Measurements from ENCODE around the gene HS3ST5. TPM values are rescaled to one million over a fixed set of nuclear protein-coding genes. Genes with fewer than 3 reads are reported as not detected.

Gene HS3ST5
- total and polyA plus RNA-seq, 7 experiments from 2014 or later, result not detected

DNA sequence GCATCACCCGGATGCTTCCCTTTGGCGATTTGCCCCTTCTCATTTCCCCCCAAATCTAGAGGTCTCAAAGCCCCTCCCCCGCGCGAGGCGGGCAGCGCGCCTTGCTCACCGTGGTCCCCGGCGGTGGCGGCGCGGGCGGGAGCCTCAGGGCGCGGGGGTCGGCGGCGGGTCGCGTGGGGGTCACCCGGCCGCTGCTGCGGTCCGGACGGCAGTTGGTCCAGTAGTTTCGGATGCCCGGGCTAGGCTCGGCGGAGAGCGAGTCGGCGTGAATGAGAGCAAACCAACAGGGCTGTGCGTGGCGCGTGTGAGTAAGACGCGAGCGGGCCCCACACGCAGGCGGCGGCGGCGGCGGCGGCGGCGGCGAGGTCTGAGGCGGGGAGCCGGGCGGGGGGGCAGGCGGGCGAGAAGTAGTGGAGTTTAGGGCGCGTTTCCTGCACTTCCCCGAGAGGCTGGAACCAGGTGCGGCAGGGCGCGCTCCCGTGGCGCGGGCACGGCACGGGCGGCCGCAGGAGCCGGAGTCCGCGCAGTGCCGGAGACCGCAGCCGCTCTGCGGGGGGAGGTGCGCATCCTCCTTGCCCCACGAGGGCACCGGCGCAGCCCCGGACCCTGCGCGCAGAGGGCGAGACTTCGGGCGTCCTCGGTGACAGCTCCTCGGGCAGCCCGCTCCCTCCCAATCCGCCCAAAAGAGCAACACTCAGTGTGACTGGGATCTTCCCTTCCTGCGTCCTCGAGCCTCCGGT, 567 bp downstream of the HS3ST5 start:
- intact Hi-C loops (cut with micrococcal nuclease), result no loop called here
- no peak for ATAC-seq
- H3K27me3 Mint-ChIP-seq, result peaks cover 30 to 53% (median 37%) of the 10 kb centered on the region in 5 donors
- peak overlapping the region in 3 of 10 donors; percentile 13 to 21 (median 19) for H3K4me3 Mint-ChIP-seq
- peaks cover 0 to 9% (median 5%) of the 10 kb centered on the region in 7 donors for H3K4me1 Mint-ChIP-seq
- ChIA-PET CTCF (no interaction called here), POLR2A (no interaction called here)
- no peak overlapping the region for H3K27ac Mint-ChIP-seq
- Histone ChIP-seq H3K27ac (ENCODE audit: low read depth, low read length) (no peak overlapping the region), H3K27me3 (ENCODE audit: control insufficient read depth in 2 of 2, insufficient read depth in 2 of 2, low read length in 2 of 2) (no peaks in the 10 kb centered on the region), H3K4me1 (ENCODE audit: control insufficient read depth in 2 of 2, insufficient read depth in 2 of 2, low read length in 2 of 2) (no peaks in the 10 kb centered on the region), H3K36me3 (ENCODE audit: control insufficient read depth in 2 of 3, insufficient read depth in 3 of 3, low read length in 3 of 3) (no peaks in the 10 kb centered on the region), H3K4me3 (ENCODE audit: low read length) (no peak overlapping the region), H3K9me3 (ENCODE audit: control insufficient read depth in 2 of 3, low read length in 3 of 3) (no peaks in the 10 kb centered on the region)
- H3K36me3 Mint-ChIP-seq, result no peaks in the 10 kb centered on the region
- H3K9me3 Mint-ChIP-seq, result peaks cover 0 to 3% (median 0%) of the 10 kb centered on the region in 11 donors
- no peak for DNase-seq

DNA sequence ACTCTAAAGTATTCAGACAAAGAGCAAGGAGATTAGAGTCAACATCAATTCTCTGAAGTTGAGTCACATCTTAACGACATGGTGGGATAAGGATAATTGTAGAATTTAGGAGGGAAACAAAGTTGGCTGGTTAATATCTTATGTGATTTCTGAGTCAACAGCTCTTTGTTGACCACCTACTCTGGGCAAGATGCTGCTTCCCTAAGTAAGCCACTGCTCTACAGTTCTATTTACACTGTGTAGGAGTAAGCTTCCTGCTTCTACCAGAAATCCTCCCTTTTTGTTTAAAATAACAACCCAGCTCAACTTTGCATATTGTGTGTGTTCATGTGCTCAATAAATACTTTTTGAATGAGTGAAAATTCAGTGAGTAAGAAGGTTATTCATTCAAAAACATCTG, 3.1 kb downstream of the HS3ST5 start:
- DNase-seq (no peak), ATAC-seq (no peak)
- H3K4me3 Mint-ChIP-seq, result no peak overlapping the region
- Histone ChIP-seq H3K4me1 (ENCODE audit: control insufficient read depth in 2 of 2, insufficient read depth in 2 of 2, low read length in 2 of 2) (no peaks in the 10 kb centered on the region), H3K4me3 (ENCODE audit: low read length) (no peak overlapping the region), H3K36me3 (ENCODE audit: control insufficient read depth in 2 of 3, insufficient read depth in 3 of 3, low read length in 3 of 3) (no peaks in the 10 kb centered on the region), H3K27me3 (ENCODE audit: control insufficient read depth in 2 of 2, insufficient read depth in 2 of 2, low read length in 2 of 2) (no peaks in the 10 kb centered on the region), H3K27ac (ENCODE audit: low read depth, low read length) (no peak overlapping the region), H3K9me3 (ENCODE audit: control insufficient read depth in 2 of 3, low read length in 3 of 3) (no peaks in the 10 kb centered on the region)
- H3K27me3 Mint-ChIP-seq, result peaks cover 30 to 47% (median 32%) of the 10 kb centered on the region in 5 donors
- H3K36me3 Mint-ChIP-seq, result no peaks in the 10 kb centered on the region
- H3K9me3 Mint-ChIP-seq, result peaks cover 0 to 3% (median 0%) of the 10 kb centered on the region in 11 donors
- H3K27ac Mint-ChIP-seq, result no peak overlapping the region
- intact Hi-C loops (cut with micrococcal nuclease), result no loop called here
- H3K4me1 Mint-ChIP-seq, result peaks cover 0 to 9% (median 5%) of the 10 kb centered on the region in 7 donors
- ChIA-PET CTCF (no interaction called here), POLR2A (no interaction called here)

- no peak for DNase-seq
- Mint-ChIP-seq H3K4me3 (no peak overlapping the region), H3K9me3 (peaks cover 0 to 6% (median 0%) of the 10 kb centered on the region in 11 donors), H3K27me3 (peaks cover under 1 to 8% (median 3%) of the 10 kb centered on the region in 5 donors), H3K4me1 (no peaks in the 10 kb centered on the region), H3K27ac (no peak overlapping the region), H3K36me3 (no peaks in the 10 kb centered on the region)
- Histone ChIP-seq H3K27ac (ENCODE audit: low read depth, low read length) (no peak overlapping the region), H3K9me3 (ENCODE audit: control insufficient read depth in 2 of 3, low read length in 3 of 3) (no peaks in the 10 kb centered on the region), H3K36me3 (ENCODE audit: control insufficient read depth in 2 of 3, insufficient read depth in 3 of 3, low read length in 3 of 3) (no peaks in the 10 kb centered on the region), H3K4me1 (ENCODE audit: control insufficient read depth in 2 of 2, insufficient read depth in 2 of 2, low read length in 2 of 2) (no peaks in the 10 kb centered on the region), H3K27me3 (ENCODE audit: control insufficient read depth in 2 of 2, insufficient read depth in 2 of 2, low read length in 2 of 2) (no peaks in the 10 kb centered on the region), H3K4me3 (ENCODE audit: low read length) (no peak overlapping the region)
- CTCF ChIA-PET, result no interaction called here
- POLR2A ChIA-PET, result no interaction called here
- intact Hi-C loops (cut with micrococcal nuclease), result no loop called here
- no peak for ATAC-seq
Measured at GRCh38 chr6:114334237-114334636, 8.6 kb downstream of the HS3ST5 start.

DNA sequence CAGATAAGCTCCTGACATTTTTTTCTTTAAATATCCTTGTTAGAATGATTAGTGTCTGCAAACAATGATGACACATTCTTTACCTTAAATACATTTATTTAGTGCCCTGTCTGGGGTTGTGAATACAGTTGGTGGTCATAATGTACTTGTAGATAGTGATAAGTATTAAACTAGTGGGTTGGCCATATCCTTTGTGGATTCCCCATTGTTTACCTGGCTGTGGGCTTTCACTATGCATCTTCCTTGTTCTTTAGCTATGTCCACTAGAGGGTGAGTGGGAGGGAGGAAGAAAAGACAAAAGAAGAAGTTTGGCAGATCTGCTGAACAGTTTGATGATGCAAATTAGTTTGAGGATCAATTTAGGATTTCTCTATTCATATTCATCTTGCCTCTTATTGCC, 15.7 kb downstream of the HS3ST5 start:
- peaks cover 0 to 5% (median 0%) of the 10 kb centered on the region in 5 donors for H3K27me3 Mint-ChIP-seq

GRCh38 chr6:114323784-114324183, 19.0 kb downstream of the HS3ST5 start:
- peaks cover 0 to 8% (median 0%) of the 10 kb centered on the region in 11 donors for H3K9me3 Mint-ChIP-seq
- Histone ChIP-seq H3K4me1 (ENCODE audit: control insufficient read depth in 2 of 2, insufficient read depth in 2 of 2, low read length in 2 of 2) (no peaks in the 10 kb centered on the region), H3K4me3 (ENCODE audit: low read length) (no peak overlapping the region), H3K36me3 (ENCODE audit: control insufficient read depth in 2 of 3, insufficient read depth in 3 of 3, low read length in 3 of 3) (no peaks in the 10 kb centered on the region), H3K9me3 (ENCODE audit: control insufficient read depth in 2 of 3, low read length in 3 of 3) (no peaks in the 10 kb centered on the region), H3K27ac (ENCODE audit: low read depth, low read length) (no peak overlapping the region), H3K27me3 (ENCODE audit: control insufficient read depth in 2 of 2, insufficient read depth in 2 of 2, low read length in 2 of 2) (no peaks in the 10 kb centered on the region)
- ChIA-PET CTCF (no interaction called here), POLR2A (no interaction called here)
- H3K27me3 Mint-ChIP-seq, result peaks cover 0 to 5% (median 0%) of the 10 kb centered on the region in 5 donors
- intact Hi-C loops (cut with micrococcal nuclease), result no loop called here
- no peaks in the 10 kb centered on the region for H3K36me3 Mint-ChIP-seq
- no peak overlapping the region for H3K4me3 Mint-ChIP-seq
- H3K4me1 Mint-ChIP-seq, result no peaks in the 10 kb centered on the region
- ATAC-seq (no peak), DNase-seq (no peak)
- H3K27ac Mint-ChIP-seq, result no peak overlapping the region

More for the DNA sequence above, 15.7 kb downstream of the HS3ST5 start:
- Histone ChIP-seq H3K9me3 (ENCODE audit: control insufficient read depth in 2 of 3, low read length in 3 of 3) (no peaks in the 10 kb centered on the region), H3K4me3 (ENCODE audit: low read length) (no peak overlapping the region), H3K4me1 (ENCODE audit: control insufficient read depth in 2 of 2, insufficient read depth in 2 of 2, low read length in 2 of 2) (no peaks in the 10 kb centered on the region), H3K27ac (ENCODE audit: low read depth, low read length) (no peak overlapping the region), H3K36me3 (ENCODE audit: control insufficient read depth in 2 of 3, insufficient read depth in 3 of 3, low read length in 3 of 3) (no peaks in the 10 kb centered on the region), H3K27me3 (ENCODE audit: control insufficient read depth in 2 of 2, insufficient read depth in 2 of 2, low read length in 2 of 2) (no peaks in the 10 kb centered on the region)
- ChIA-PET POLR2A (no interaction called here), CTCF (no interaction called here)
- no peak for DNase-seq
- Mint-ChIP-seq H3K4me3 (no peak overlapping the region), H3K9me3 (peaks cover 0 to 4% (median 0%) of the 10 kb centered on the region in 11 donors), H3K36me3 (no peaks in the 10 kb centered on the region), H3K4me1 (no peaks in the 10 kb centered on the region), H3K27ac (no peak overlapping the region)
- no peak for ATAC-seq
- intact Hi-C loops (cut with micrococcal nuclease), result no loop called here

DNA sequence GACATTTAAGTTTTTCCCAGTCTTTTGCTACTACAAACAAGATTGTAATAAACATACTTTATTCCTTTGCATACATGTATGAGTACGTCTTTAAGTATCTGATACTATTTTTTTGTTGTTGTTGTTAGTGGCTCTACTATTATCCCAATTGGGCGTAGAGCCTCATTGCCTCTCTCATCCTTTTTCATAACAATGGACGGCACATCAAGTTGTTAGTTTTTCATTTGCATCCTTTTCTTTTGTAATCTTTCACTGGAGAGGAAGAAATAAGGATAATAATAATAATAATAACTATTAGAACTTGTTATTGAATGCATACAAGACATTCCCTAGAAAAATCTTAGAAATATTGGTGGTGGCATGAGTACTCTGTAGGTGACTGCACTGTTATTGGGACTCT, 23.1 kb downstream of the HS3ST5 start:
- H3K9me3 ChIP-seq (ENCODE audit: control insufficient read depth in 2 of 3, low read length in 3 of 3), result no peaks in the 10 kb centered on the region
- no peaks in the 10 kb centered on the region for H3K4me1 ChIP-seq (ENCODE audit: control insufficient read depth in 2 of 2, insufficient read depth in 2 of 2, low read length in 2 of 2)
- peaks cover 0 to 4% (median 0%) of the 10 kb centered on the region in 11 donors for H3K9me3 Mint-ChIP-seq
- no peak overlapping the region for H3K27ac ChIP-seq (ENCODE audit: low read depth, low read length)
- peaks cover 0 to 1% (median 0%) of the 10 kb centered on the region in 7 donors for H3K4me1 Mint-ChIP-seq
- no peaks in the 10 kb centered on the region for H3K36me3 ChIP-seq (ENCODE audit: control insufficient read depth in 2 of 3, insufficient read depth in 3 of 3, low read length in 3 of 3)
- DNase-seq (no peak), ATAC-seq (no peak)
- no peak overlapping the region for H3K4me3 Mint-ChIP-seq
- H3K36me3 Mint-ChIP-seq, result no peaks in the 10 kb centered on the region
- intact Hi-C loops (cut with micrococcal nuclease), result no loop called here
- H3K4me3 ChIP-seq (ENCODE audit: low read length), result no peak overlapping the region
- peaks cover 0 to 5% (median 0%) of the 10 kb centered on the region in 5 donors for H3K27me3 Mint-ChIP-seq
- no peak overlapping the region for H3K27ac Mint-ChIP-seq
- POLR2A ChIA-PET, result no interaction called here
- H3K27me3 ChIP-seq (ENCODE audit: control insufficient read depth in 2 of 2, insufficient read depth in 2 of 2, low read length in 2 of 2), result no peaks in the 10 kb centered on the region
- CTCF ChIA-PET, result interaction anchor here (0.7 kb wide), 1 partner anchor 127 kb away, joined by 3 read pairs; no protein-coding TSS in a partner anchor

All from naive thymus-derived CD4-positive, alpha-beta T cell (primary cell).